Cardiac muscle cell (in vitro differentiated cells and primary cell): ENCODE measurements around the gene LMNA. TPM values are rescaled to one million over a fixed set of nuclear protein-coding genes. Genes with fewer than 3 reads are reported as not detected.

ENCODE experiments used
- DNase-seq, 2 donors: peaks; one replicate each; pipeline versions ENCODE4 v3.0.0 to v3.0.0-alpha.2; 2010 to 2017; ENCODE audit warnings: low read depth in 1 of 2, low spot score in 1 of 2
- H3K27ac ChIP-seq: fragments of 200-600 bp; sonication (generic); 2 replicates; pipeline ENCODE4 v1.5.1; 2016
- H3K27me3 ChIP-seq: fragments of 200-600 bp; sonication (generic); 2 replicates; pipeline ENCODE4 v1.6.0; 2016; ENCODE audit warnings: control low read depth
- H3K36me3 ChIP-seq: fragments of 200-600 bp; sonication (generic); 2 replicates; pipeline ENCODE4 v1.5.1; 2016; ENCODE audit warnings: control low read depth
- H3K4me1 ChIP-seq: fragments of 200-600 bp; sonication (generic); 2 replicates; pipeline ENCODE4 v1.8.1; 2017; ENCODE audit warnings: low read depth, mild to moderate bottlenecking, mixed run types
- H3K4me3 ChIP-seq: fragments of 200-600 bp; sonication (generic); 2 replicates; pipeline ENCODE4 v1.5.1; 2016; ENCODE audit warnings: mild to moderate bottlenecking
- H3K9me3 ChIP-seq: fragments of 200-600 bp; sonication (generic); 2 replicates; pipeline ENCODE4 v1.5.1; 2017; ENCODE audit warnings: low read depth, mild to moderate bottlenecking, control low read depth
- polyA plus RNA-seq: library from polyadenylated mRNA; unstranded; fragments of >200 nt; fragmentation: Nextera tagmentation; extraction: Ambion mirVana; gene quantifications from 2 replicates; pipeline ENCODE4 v1.2.1, GENCODE V29; 2016
- total RNA-seq: library from RNA; depleted of rRNA; stranded (reverse); fragments of >200 nt; gene quantifications from 2 replicates; pipeline ENCODE4 v1.2.3, GENCODE V29; 2016
- TF ChIP-seq, protein P1 (sequence below): IDR thresholded peaks from 2 replicates; pipeline ENCODE4 v1.5.1; 2012; ENCODE audit warnings: low read depth, mild to moderate bottlenecking, low read length

The LMNA gene
- total and polyA plus RNA-seq, 2 experiments from 2014 or later: 128 to 149 TPM

DNA sequence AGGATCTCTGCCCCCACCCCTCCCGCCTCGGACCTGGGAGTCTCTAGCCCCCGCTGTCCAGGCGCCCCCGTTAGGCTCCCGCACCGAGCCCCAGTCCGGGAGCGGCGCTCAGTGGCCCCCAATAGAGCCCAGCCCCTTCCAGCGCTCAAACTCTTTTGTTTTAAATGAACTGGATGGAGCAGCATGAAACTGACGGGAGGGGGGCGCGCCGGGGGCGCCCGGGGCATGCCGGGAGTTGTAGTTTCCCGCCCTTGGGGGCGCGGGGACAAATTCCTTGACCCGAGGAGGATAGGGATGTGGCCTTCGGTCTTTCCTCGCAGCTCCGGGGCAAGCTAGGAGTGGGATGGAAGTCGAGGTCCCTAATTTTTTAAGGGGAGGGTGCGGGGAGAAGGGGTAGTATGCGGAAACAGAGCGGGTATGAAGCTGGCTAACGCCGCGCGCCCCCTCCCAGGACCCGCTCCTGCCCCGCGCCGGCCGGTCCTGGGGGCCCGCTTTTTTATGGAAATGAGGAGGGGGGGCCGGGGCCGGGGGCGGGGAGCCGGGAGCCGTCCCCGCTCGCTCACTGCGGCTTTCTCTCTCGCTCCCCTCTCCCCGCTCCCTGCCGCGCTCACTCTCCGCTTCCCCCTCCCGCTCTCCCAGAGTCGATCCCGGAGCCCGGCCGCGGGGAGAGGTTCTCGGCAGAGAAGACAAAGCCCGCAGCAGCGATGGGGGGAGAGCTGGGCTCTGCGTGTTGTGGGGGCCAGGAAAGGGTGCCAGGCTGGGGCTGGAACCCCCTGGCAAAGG lies 32.0 kb upstream of the LMNA start, which contains the start of gene MEX3A:
MEX3A (minus strand) TSS at position 157 of the 783 bp plus-strand sequence. CDS start 467 bp downstream, outside the sequence.
- no peaks in the 10 kb centered on the region for H3K36me3 ChIP-seq

DNA sequence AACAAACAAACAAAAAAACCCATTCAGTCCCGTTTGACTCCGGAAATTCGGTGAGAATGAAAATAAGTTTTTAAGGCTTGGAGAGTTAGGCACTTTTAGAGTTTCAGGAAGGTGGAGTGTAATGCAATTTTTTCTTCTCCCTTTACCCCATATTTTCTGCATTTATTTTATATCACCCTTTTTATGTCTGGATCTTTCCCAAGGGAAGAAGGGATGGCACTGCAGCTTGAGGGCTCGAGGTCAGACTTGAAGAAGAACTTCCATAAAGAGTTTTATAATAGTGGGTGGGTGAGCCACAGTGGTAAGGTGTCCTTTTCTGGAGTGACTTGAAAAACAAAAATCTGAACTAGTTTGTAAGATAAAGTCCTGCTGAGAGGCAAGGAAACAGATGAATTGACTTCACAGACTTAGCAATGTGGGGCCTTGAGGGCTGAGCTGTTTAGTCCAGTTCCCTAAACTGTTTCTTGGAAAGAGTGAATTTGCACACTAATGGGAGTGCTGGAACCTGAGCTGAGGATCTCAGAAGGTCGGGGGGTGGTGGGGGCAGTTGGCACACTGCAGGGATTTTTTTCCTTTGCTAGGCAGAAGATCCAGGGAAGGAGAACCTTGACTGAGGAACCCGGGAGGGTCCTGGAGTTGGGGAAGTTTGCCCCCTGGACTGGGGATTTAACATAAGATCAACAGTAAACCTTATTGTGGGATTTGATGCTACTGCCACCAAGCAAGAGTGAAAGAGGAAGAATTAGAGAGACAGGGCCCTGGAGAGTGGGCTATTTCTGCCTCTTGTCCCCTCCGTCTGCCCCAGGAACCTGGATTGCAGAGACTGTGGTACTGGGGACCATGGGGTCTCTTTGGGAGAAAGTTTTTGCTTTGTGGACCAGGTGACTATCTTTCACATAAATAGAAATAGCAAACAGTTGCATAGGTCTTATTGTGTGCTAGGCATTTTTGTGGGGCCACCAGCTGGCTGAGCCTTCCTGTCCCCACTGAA lies 30.4 kb upstream of the LMNA start:
- H3K27ac ChIP-seq: peak overlapping the region; percentile 92
- H3K36me3 ChIP-seq: no peaks in the 10 kb centered on the region
- no peak for DNase-seq

More for the DNA sequence above, 32.0 kb upstream of the LMNA start, which contains the start of gene MEX3A:
- DNase-seq: peak; percentile 81 to 94
- H3K4me1 ChIP-seq: peaks cover 47% of the 10 kb centered on the region
- no peaks in the 10 kb centered on the region for H3K9me3 ChIP-seq
- H3K4me3 ChIP-seq: peak within 1 kb of the TSS; percentile 99
- peak within 1 kb of the TSS; percentile 92 for H3K27ac ChIP-seq
- H3K27me3 ChIP-seq: no peaks in the 10 kb centered on the region
- TF ChIP-seq, protein P1, sequence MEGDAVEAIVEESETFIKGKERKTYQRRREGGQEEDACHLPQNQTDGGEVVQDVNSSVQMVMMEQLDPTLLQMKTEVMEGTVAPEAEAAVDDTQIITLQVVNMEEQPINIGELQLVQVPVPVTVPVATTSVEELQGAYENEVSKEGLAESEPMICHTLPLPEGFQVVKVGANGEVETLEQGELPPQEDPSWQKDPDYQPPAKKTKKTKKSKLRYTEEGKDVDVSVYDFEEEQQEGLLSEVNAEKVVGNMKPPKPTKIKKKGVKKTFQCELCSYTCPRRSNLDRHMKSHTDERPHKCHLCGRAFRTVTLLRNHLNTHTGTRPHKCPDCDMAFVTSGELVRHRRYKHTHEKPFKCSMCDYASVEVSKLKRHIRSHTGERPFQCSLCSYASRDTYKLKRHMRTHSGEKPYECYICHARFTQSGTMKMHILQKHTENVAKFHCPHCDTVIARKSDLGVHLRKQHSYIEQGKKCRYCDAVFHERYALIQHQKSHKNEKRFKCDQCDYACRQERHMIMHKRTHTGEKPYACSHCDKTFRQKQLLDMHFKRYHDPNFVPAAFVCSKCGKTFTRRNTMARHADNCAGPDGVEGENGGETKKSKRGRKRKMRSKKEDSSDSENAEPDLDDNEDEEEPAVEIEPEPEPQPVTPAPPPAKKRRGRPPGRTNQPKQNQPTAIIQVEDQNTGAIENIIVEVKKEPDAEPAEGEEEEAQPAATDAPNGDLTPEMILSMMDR: no peak

DNA sequence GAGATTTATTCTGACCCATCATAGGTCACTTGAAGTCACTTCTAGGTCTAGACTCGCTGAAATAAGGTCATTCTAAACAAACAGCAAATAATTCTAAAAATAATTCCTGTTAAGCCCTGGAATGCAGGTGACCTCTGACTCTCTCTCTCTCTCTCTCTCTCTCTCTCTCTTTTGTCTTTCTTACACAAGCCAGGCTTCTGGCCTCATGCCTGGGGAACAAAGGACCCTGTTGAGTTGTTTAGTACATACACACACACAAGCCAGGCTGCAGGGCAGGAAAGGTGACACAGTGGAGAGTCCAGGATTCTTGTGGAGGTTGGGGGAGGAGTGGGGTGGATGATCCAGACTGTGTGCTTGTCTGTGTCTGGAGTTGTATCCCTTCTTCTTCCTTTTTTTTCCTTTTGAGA lies 28.3 kb upstream of the LMNA start:
- TF ChIP-seq, protein P1: no peak
- H3K27me3 ChIP-seq: no peaks in the 10 kb centered on the region
- no peaks in the 10 kb centered on the region for H3K36me3 ChIP-seq
- peak overlapping the region; percentile 92 for H3K27ac ChIP-seq
- DNase-seq: peak; percentile 78 to 81
- H3K4me1 ChIP-seq: peaks cover 42% of the 10 kb centered on the region
- no peaks in the 10 kb centered on the region for H3K9me3 ChIP-seq
- H3K4me3 ChIP-seq: no peak overlapping the region

More for the DNA sequence above, 30.4 kb upstream of the LMNA start:
- H3K4me1 ChIP-seq: peaks cover 43% of the 10 kb centered on the region
- H3K4me3 ChIP-seq: peak overlapping the region; percentile 99
- no peaks in the 10 kb centered on the region for H3K9me3 ChIP-seq
- H3K27me3 ChIP-seq: no peaks in the 10 kb centered on the region
- TF ChIP-seq, protein P1: no peak

DNA sequence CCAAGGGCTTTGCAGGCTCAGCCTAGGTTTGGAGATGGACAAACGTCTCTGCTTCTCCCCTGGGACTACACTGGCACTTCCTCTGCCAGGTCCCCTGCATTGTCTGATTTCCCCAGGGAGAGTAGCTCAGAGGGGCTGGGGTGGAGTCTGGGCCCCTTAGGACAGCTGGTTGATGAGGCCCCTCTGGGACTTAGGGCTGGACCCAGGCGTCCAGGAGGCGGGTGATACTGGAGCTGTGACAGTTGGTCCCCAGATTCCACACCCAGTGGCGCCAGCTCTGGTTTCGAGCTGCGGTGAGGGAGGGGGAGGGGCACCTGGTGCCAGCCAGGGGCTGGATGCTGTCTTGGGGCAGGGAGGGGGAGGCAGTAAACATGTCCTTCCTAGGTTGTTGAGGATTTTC lies 24.8 kb upstream of the LMNA start:
- Histone ChIP-seq H3K4me3 (no peak overlapping the region), H3K36me3 (peaks cover 5% of the 10 kb centered on the region), H3K27ac (peak overlapping the region; percentile 49), H3K27me3 (no peaks in the 10 kb centered on the region), H3K4me1 (peaks cover 32% of the 10 kb centered on the region), H3K9me3 (no peaks in the 10 kb centered on the region)
- TF ChIP-seq, protein P1: no peak
- DNase-seq: no peak

DNA sequence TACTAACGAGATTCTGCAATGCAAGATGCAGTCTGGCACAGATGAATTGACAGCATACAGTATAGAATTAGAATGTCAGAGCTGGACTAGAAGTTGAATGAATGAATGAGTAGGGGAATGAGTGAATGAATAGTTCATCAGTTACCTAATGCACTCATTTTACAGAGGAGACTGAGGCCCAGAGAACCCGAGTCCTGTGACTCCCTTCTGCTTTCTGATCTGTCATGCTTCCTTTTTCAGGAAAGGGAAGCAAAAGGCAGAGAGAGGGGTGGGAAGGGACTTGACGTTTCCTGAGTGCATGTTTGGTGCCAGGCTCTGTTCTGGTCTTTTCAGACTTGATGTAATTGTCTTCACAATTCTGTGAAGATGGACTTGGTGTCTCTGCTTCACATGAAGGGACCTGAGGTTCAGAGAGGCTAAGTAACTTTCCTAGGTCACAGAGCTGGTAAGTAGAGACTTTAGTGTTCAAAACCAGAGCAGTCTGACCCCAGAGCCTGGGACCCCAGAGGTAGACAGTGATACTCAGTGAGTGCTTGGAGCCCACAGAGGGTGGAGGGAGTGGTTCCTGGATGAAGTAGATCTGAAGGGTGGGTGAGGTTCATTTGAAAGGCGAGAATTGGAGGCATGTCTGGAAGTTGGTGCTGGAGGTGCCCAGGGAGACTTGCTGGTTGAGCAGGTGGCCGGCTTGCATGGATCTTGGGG lies 24.2 kb upstream of the LMNA start:
- no peak for DNase-seq
- peaks cover 28% of the 10 kb centered on the region for H3K4me1 ChIP-seq
- TF ChIP-seq, protein P1: no peak
- peaks cover 5% of the 10 kb centered on the region for H3K36me3 ChIP-seq
- no peak overlapping the region for H3K4me3 ChIP-seq
- H3K27ac ChIP-seq: peak overlapping the region; percentile 49
- H3K9me3 ChIP-seq: no peaks in the 10 kb centered on the region
- H3K27me3 ChIP-seq: no peaks in the 10 kb centered on the region
